ENCODE results near the gene XXYLT1. TPM values are rescaled to one million over a fixed set of nuclear protein-coding genes. Genes with fewer than 3 reads are reported as not detected.
A peak's percentile ranks its signal among the peaks of the same experiment; 100 is the strongest.

XXYLT1 gene
- total RNA-seq, 1 experiment from 2014 or later = 10.9 TPM

GRCh38 chr3:195258449-195259153 lies 12.4 kb downstream of the XXYLT1 start:
- intact Hi-C loops (cut with micrococcal nuclease) = loop anchor here (2.0 kb wide), 2 partner anchors 140 to 256 kb away; no protein-coding TSS in a partner anchor
- no peaks in the 10 kb centered on the region for H3K36me3 ChIP-seq (ENCODE audit: control insufficient read depth in 1 of 2, insufficient read depth in 2 of 2, low read length in 2 of 2)
- POLR2A ChIA-PET = interaction anchor here (0.8 kb wide), 1 partner anchor 576 kb away, joined by 4 read pairs; no protein-coding TSS in a partner anchor
- ATAC-seq (no peak; the same call in 1 of the 2 replicates), DNase-seq (ENCODE audit: low read depth, low spot score) (no peak)
- BruUV-seq (replicated peaks) = no TSS peak
- H4K20me1 ChIP-seq (ENCODE audit: insufficient read depth) = no peaks in the 10 kb centered on the region
- no peak overlapping the region for H2AFZ ChIP-seq (ENCODE audit: low read depth, low read length, poor library complexity, severe bottlenecking)
- peak overlapping the region; percentile 79 for H3K9ac ChIP-seq (ENCODE audit: low read length)
- peak overlapping the region; percentile 92 for H3K4me2 ChIP-seq (ENCODE audit: low read length)
- peak overlapping the region; percentile 92 for H3K27ac ChIP-seq (ENCODE audit: low read depth, low read length)
- no peaks in the 10 kb centered on the region for H3K9me3 ChIP-seq (ENCODE audit: control insufficient read depth in 1 of 2, insufficient read depth in 1 of 2, low read depth in 1 of 2, low read length in 2 of 2)
- no peaks in the 10 kb centered on the region for H3K27me3 ChIP-seq (ENCODE audit: insufficient read depth, low read length)
- RAD21 ChIA-PET (ENCODE audit: low non-redundant PET in 1 of 2, low total read pairs in 2 of 2, uncharacterized antibody in 2 of 2, unreplicated experiment in 2 of 2) = interaction anchor here (1.5 to 1.6 kb wide), 2 partner anchors 576 kb away, joined by 3 to 6 read pairs; no protein-coding TSS in a partner anchor
- peaks cover 10% of the 10 kb centered on the region; the same call in 1 of the 2 replicates for H3K79me2 ChIP-seq (ENCODE audit: insufficient read depth, low read length)
- no peak overlapping the region; a peak in 1 of 4 replicates for H3K4me3 ChIP-seq (replicated peaks in 1 of 2; ENCODE audit: low read depth in 1 of 2, low read length in 2 of 2)
- peaks cover 19 to 28% of the 10 kb centered on the region in 2 experiments for H3K4me1 ChIP-seq (ENCODE audit: control insufficient read depth in 1 of 2, insufficient read depth in 2 of 2, low read length in 2 of 2)
- H3K9me2 ChIP-seq (ENCODE audit: insufficient read depth) = no peaks in the 10 kb centered on the region
- CTCF ChIA-PET = interaction anchor here (1.3 to 1.8 kb wide), 3 partner anchors 12 to 587 kb away, joined by 8 to 13 read pairs (median 8); partner anchors contain the start of genes LSG1 and XXYLT1
- TF ChIP-seq FOSL1 (IDR thresholded peaks at IDR 0.05; ENCODE audit: low read depth) = no peak
- TF ChIP-seq CTCF (IDR thresholded peaks at IDR 0.05 in 2 of 3, conservative IDR thresholded peaks at IDR 0.05 in 1 of 3; ENCODE audit: borderline replicate concordance in 1 of 3, insufficient read depth in 1 of 3, low read depth in 2 of 3, low read length in 2 of 3) = no peak
- TF ChIP-seq EGR1 (IDR thresholded peaks at IDR 0.05; ENCODE audit: low read depth) = no peak
- no peak for TF ChIP-seq ZNF274 (IDR thresholded peaks at IDR 0.05; ENCODE audit: low read depth, low read length)

Data from HCT116 (cell line).